DND-41 (cell line): ENCODE measurements around the gene PRORP.

Source experiments
- EZH2 ChIP-seq: IDR thresholded peaks from 3 replicates; pipeline ENCODE4 v1.6.1; 2012; ENCODE audit warnings: borderline replicate concordance, low read depth, mild to moderate bottlenecking, moderate library complexity, low read length, inconsistent platforms; ENCODE audit not compliant: severe bottlenecking
- TF ChIP-seq, protein P1 (sequence below): IDR thresholded peaks from 2 replicates; pipeline ENCODE4 v1.5.1; 2012; ENCODE audit warnings: borderline replicate concordance, low read length, moderate library complexity, mild to moderate bottlenecking; ENCODE audit not compliant: poor library complexity, severe bottlenecking; ENCODE audit errors: extremely low read depth

GRCh38 chr14:35122696-35123387, 490 bp downstream of the PRORP start:
- TF ChIP-seq, protein P1, sequence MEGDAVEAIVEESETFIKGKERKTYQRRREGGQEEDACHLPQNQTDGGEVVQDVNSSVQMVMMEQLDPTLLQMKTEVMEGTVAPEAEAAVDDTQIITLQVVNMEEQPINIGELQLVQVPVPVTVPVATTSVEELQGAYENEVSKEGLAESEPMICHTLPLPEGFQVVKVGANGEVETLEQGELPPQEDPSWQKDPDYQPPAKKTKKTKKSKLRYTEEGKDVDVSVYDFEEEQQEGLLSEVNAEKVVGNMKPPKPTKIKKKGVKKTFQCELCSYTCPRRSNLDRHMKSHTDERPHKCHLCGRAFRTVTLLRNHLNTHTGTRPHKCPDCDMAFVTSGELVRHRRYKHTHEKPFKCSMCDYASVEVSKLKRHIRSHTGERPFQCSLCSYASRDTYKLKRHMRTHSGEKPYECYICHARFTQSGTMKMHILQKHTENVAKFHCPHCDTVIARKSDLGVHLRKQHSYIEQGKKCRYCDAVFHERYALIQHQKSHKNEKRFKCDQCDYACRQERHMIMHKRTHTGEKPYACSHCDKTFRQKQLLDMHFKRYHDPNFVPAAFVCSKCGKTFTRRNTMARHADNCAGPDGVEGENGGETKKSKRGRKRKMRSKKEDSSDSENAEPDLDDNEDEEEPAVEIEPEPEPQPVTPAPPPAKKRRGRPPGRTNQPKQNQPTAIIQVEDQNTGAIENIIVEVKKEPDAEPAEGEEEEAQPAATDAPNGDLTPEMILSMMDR, result no peak
- TF ChIP-seq EZH2, result no peak
